GM18507 (cell line): ENCODE results near the gene SERHL2.
"Not testable (repeated sequence)": the region's sequence is repeated elsewhere in the genome, so short reads cannot be mapped to it uniquely, and the experiment has no call there.

Experiments
- DNase-seq: peaks from one replicate; pipeline ENCODE4 v3.0.0; 2011; ENCODE audit warnings: low read depth; ENCODE audit not compliant: insufficient read length; ENCODE audit errors: extremely low spot score
- FAIRE-seq: peaks from 2 replicates; lab custom pipeline; 2011; peaks lifted over from hg19 to GRCh38; lab: Jason Lieb, UNC

Gene SERHL2

GRCh38 chr22:42531401-42532084 lies 22.2 kb upstream of the SERHL2 start:
- not testable (repeated sequence) for DNase-seq, FAIRE-seq

- no peak for FAIRE-seq
Observed at GRCh38 chr22:42533638-42533977, 20.1 kb upstream of the SERHL2 start.

GRCh38 chr22:42535082-42535731 lies 18.5 kb upstream of the SERHL2 start:
- not testable (repeated sequence) for DNase-seq, FAIRE-seq

More at GRCh38 chr22:42533638-42533977, 20.1 kb upstream of the SERHL2 start:
- no peak for DNase-seq

- DNase-seq (no peak), FAIRE-seq (no peak)
Observed at GRCh38 chr22:42536166-42536565, 17.6 kb upstream of the SERHL2 start.

GRCh38 chr22:42536634-42537033 lies 17.1 kb upstream of the SERHL2 start:
- not testable (repeated sequence) for DNase-seq, FAIRE-seq

GRCh38 chr22:42537199-42537831 lies 16.4 kb upstream of the SERHL2 start:
- DNase-seq = not testable (repeated sequence)
- peak; percentile 59 for FAIRE-seq

GRCh38 chr22:42539236-42539771 lies 14.5 kb upstream of the SERHL2 start:
- DNase-seq, FAIRE-seq: not testable (repeated sequence)

GRCh38 chr22:42544686-42545085 lies 9.1 kb upstream of the SERHL2 start:
- DNase-seq = no peak

GRCh38 chr22:42547562-42547961 lies 6.2 kb upstream of the SERHL2 start:
- DNase-seq (no peak), FAIRE-seq (no peak)

More at GRCh38 chr22:42544686-42545085, 9.1 kb upstream of the SERHL2 start:
- no peak for FAIRE-seq

- not testable (repeated sequence) for FAIRE-seq
Observed at GRCh38 chr22:42548126-42548525, 5.6 kb upstream of the SERHL2 start.

GRCh38 chr22:42548597-42549330 lies 5.0 kb upstream of the SERHL2 start:
- FAIRE-seq = no peak
- no peak for DNase-seq

More at GRCh38 chr22:42548126-42548525, 5.6 kb upstream of the SERHL2 start:
- not testable (repeated sequence) for DNase-seq

- FAIRE-seq (no peak), DNase-seq (no peak)
Observed at GRCh38 chr22:42549331-42550060, 4.3 kb upstream of the SERHL2 start.

- not testable (repeated sequence) for DNase-seq, FAIRE-seq
Observed at GRCh38 chr22:42552294-42552647, 1.5 kb upstream of the SERHL2 start.

- DNase-seq = no peak
Observed at GRCh38 chr22:42560381-42560780, 6.6 kb downstream of the SERHL2 start.

GRCh38 chr22:42560781-42561180 lies 7.0 kb downstream of the SERHL2 start:
- DNase-seq (no peak), FAIRE-seq (no peak)

More at GRCh38 chr22:42560381-42560780, 6.6 kb downstream of the SERHL2 start:
- no peak for FAIRE-seq

- DNase-seq = no peak
- FAIRE-seq = no peak
Observed at GRCh38 chr22:42561856-42562255, 8.1 kb downstream of the SERHL2 start.

GRCh38 chr22:42562279-42562678 lies 8.5 kb downstream of the SERHL2 start:
- FAIRE-seq (peak; percentile 35), DNase-seq (no peak)

- FAIRE-seq = no peak
Observed at GRCh38 chr22:42562684-42563083, 8.9 kb downstream of the SERHL2 start.

GRCh38 chr22:42563943-42564342 lies 10.2 kb downstream of the SERHL2 start:
- DNase-seq, FAIRE-seq: not testable (repeated sequence)

More at GRCh38 chr22:42562684-42563083, 8.9 kb downstream of the SERHL2 start:
- no peak for DNase-seq
